Liver (tissue), 9 donors: ENCODE data around the gene DEPDC4. TPM values are rescaled to one million over a fixed set of nuclear protein-coding genes. Genes with fewer than 3 reads are reported as not detected.
A peak's percentile ranks its signal among the peaks of the same experiment; 100 is the strongest.

Experiments used
- DNase-seq: peaks from one replicate; pipeline ENCODE4 v3.0.0-alpha.2; 2017; ENCODE audit warnings: low spot score
- H3K27ac ChIP-seq, 2 donors: one replicate each; pipeline ENCODE4 v1.7.0; 2013; ENCODE audit warnings: inconsistent platforms in 2 of 2, low read length in 2 of 2, control low read depth in 1 of 2, low read depth in 1 of 2, mild to moderate bottlenecking in 1 of 2
- H3K27me3 ChIP-seq, 4 donors: one replicate each; pipeline versions ENCODE4 v1.6.1 to v1.7.0; 2013; ENCODE audit warnings: low read length in 3 of 4, inconsistent platforms in 1 of 4, mild to moderate bottlenecking in 1 of 4, moderate library complexity in 1 of 4; ENCODE audit not compliant: control insufficient read depth in 4 of 4, insufficient read depth in 4 of 4
- H3K36me3 ChIP-seq, 4 donors: one replicate each; pipeline versions ENCODE4 v1.6.1 to v1.7.0; 2013; ENCODE audit warnings: low read length in 3 of 4, mild to moderate bottlenecking in 3 of 4, low read depth in 1 of 4, moderate library complexity in 1 of 4; ENCODE audit not compliant: control insufficient read depth in 4 of 4, insufficient read depth in 3 of 4
- H3K4me1 ChIP-seq, 4 donors: one replicate each; pipeline versions ENCODE4 v1.6.1 to v1.7.0; 2013; ENCODE audit warnings: low read length in 3 of 4, mild to moderate bottlenecking in 3 of 4, moderate library complexity in 1 of 4; ENCODE audit not compliant: control insufficient read depth in 4 of 4, insufficient read depth in 4 of 4
- H3K4me3 ChIP-seq, 3 donors: one replicate each; pipeline versions ENCODE4 v1.6.1 to v1.7.0; 2013; ENCODE audit warnings: low read length in 3 of 3, control low read depth in 1 of 3, low read depth in 1 of 3, mild to moderate bottlenecking in 1 of 3
- H3K9ac ChIP-seq, 2 donors: one replicate each; pipeline ENCODE4 v1.7.0; 2013; ENCODE audit warnings: low read length in 2 of 2, mild to moderate bottlenecking in 2 of 2, moderate library complexity in 2 of 2, control low read depth in 1 of 2, low read depth in 1 of 2
- H3K9me3 ChIP-seq, 4 donors: one replicate each; pipeline versions ENCODE4 v1.6.1 to v1.7.0; 2013; ENCODE audit warnings: low read length in 3 of 4; ENCODE audit not compliant: control insufficient read depth in 4 of 4
- EGR1 ChIP-seq, 2 donors: IDR thresholded peaks; 2 replicates each; pipeline ENCODE4 v1.6.1; 2016 to 2018; ENCODE audit warnings: antibody characterized with exemption in 2 of 2, low read depth in 2 of 2
- FOXA1 ChIP-seq: IDR thresholded peaks from 2 replicates; pipeline ENCODE4 v1.6.1; 2016; ENCODE audit warnings: antibody characterized with exemption
- GABPA ChIP-seq, 2 donors: IDR thresholded peaks in 1 of 2; conservative IDR thresholded peaks in 1 of 2; 2 replicates each; pipeline ENCODE4 v1.6.1; 2016; ENCODE audit warnings: antibody characterized with exemption in 2 of 2, mild to moderate bottlenecking in 1 of 2, moderate library complexity in 1 of 2
- HNF4A ChIP-seq, 2 donors: conservative IDR thresholded peaks; 2 replicates each; pipeline ENCODE4 v1.6.1; 2016; ENCODE audit warnings: antibody characterized with exemption in 2 of 2, mild to moderate bottlenecking in 2 of 2
- HNF4G ChIP-seq: IDR thresholded peaks from 2 replicates; pipeline ENCODE4 v1.6.1; 2016; ENCODE audit warnings: antibody characterized with exemption
- JUND ChIP-seq, 2 donors: IDR thresholded peaks; 2 replicates each; pipeline ENCODE4 v1.6.1; 2016; ENCODE audit warnings: antibody characterized with exemption in 2 of 2
- MAX ChIP-seq: IDR thresholded peaks from 2 replicates; pipeline ENCODE4 v1.6.1; 2016; ENCODE audit warnings: antibody characterized with exemption
- NR2F2 ChIP-seq: IDR thresholded peaks from 2 replicates; pipeline ENCODE4 v1.6.1; 2016; ENCODE audit warnings: antibody characterized with exemption
- REST ChIP-seq: IDR thresholded peaks from 2 replicates; pipeline ENCODE4 v1.6.1; 2016; ENCODE audit warnings: antibody characterized with exemption, mild to moderate bottlenecking
- SP1 ChIP-seq: IDR thresholded peaks from 2 replicates; pipeline ENCODE4 v1.6.1; 2018; ENCODE audit warnings: antibody characterized with exemption, mild to moderate bottlenecking
- TAF1 ChIP-seq: conservative IDR thresholded peaks from 2 replicates; pipeline ENCODE4 v1.6.1; 2016; ENCODE audit warnings: antibody characterized with exemption, mild to moderate bottlenecking
- YY1 ChIP-seq: IDR thresholded peaks from 2 replicates; pipeline ENCODE4 v1.6.1; 2016; ENCODE audit warnings: antibody characterized with exemption, mild to moderate bottlenecking
- WGBS: extraction: QIAGEN DNeasy Blood & Tissue Kit; methylation state at CpG from one replicate; pipeline ENCODE4 v1.1.7; 2013; 5-methylcytosine and 5-hydroxymethylcytosine counted together
- polyA plus RNA-seq, 2 donors: library from polyadenylated mRNA; stranded (reverse) in 1 of 2; unstranded in 1 of 2; fragments of 200-250 nt in 1 of 2; fragments of >200 nt in 1 of 2; fragmentation: Nextera tagmentation in 1 of 2; extraction: Ambion mirVana in 1 of 2; gene quantifications; one replicate each; pipeline versions ENCODE4 v1.2.1 to v1.2.3, GENCODE V29; 2013 to 2015
- total RNA-seq, 2 donors: library from RNA; depleted of rRNA; stranded (reverse); fragments of >200 nt; gene quantifications; one replicate each; pipeline ENCODE4 v1.2.3, GENCODE V29; 2014
- TF ChIP-seq, protein P1 (sequence below): IDR thresholded peaks from 2 replicates; pipeline ENCODE4 v1.6.1; 2016; ENCODE audit warnings: antibody characterized with exemption
- TF ChIP-seq, protein P2 (sequence below): fragments of 150-350 bp; IDR thresholded peaks from 2 replicates; pipeline ENCODE4 v1.5.1; 2017; ENCODE audit warnings: improper control_type of control experiment, low read depth, low read length; ENCODE audit not compliant: missing input control
- donor health status: healthy.
- donor health status: healthy.
- donor health status: healthy.
- donor health status: healthy.
- donor health status: healthy.

Gene DEPDC4
- total and polyA plus RNA-seq, 4 donors: 0.39 to 6.9 (median 1.9) TPM

DNA sequence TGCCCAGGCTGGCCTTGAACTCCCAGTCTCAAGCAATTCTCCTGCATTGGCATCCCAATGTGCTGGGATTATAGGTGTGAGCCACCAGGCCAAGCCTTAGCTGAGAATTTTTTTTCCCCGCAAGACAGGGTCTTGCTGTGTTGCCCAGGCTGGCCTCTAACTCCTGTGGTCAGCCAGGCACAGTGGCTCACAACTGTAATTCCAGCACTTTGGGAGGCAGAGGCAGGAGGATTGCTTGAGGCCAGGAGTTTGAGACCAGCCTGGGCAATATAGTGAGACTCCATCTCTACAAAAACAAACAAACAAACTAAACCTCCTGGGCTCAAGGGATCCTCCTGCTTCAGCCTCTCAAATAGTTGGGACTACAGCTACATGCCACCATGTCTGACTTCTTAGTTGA is 27.3 kb downstream of the DEPDC4 start:
- H3K4me3 ChIP-seq: no peak overlapping the region
- TF ChIP-seq MAX (no peak), NR2F2 (no peak), EGR1 (IDR thresholded peaks at IDR 0.05; ENCODE audit: low read depth in 2 of 2) (no peak), TAF1 (no peak), FOXA1 (no peak), HNF4A (conservative IDR thresholded peaks at IDR 0.05) (no peak), GABPA (IDR thresholded peaks at IDR 0.05 in 1 of 2, conservative IDR thresholded peaks at IDR 0.05 in 1 of 2) (no peak), HNF4G (no peak), SP1 (no peak), REST (no peak), YY1 (no peak), JUND (IDR thresholded peaks at IDR 0.05) (no peak)
- TF ChIP-seq, protein P1, sequence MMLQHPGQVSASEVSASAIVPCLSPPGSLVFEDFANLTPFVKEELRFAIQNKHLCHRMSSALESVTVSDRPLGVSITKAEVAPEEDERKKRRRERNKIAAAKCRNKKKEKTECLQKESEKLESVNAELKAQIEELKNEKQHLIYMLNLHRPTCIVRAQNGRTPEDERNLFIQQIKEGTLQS: no peak
- TF ChIP-seq, protein P2, sequence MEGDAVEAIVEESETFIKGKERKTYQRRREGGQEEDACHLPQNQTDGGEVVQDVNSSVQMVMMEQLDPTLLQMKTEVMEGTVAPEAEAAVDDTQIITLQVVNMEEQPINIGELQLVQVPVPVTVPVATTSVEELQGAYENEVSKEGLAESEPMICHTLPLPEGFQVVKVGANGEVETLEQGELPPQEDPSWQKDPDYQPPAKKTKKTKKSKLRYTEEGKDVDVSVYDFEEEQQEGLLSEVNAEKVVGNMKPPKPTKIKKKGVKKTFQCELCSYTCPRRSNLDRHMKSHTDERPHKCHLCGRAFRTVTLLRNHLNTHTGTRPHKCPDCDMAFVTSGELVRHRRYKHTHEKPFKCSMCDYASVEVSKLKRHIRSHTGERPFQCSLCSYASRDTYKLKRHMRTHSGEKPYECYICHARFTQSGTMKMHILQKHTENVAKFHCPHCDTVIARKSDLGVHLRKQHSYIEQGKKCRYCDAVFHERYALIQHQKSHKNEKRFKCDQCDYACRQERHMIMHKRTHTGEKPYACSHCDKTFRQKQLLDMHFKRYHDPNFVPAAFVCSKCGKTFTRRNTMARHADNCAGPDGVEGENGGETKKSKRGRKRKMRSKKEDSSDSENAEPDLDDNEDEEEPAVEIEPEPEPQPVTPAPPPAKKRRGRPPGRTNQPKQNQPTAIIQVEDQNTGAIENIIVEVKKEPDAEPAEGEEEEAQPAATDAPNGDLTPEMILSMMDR: no peak
- DNase-seq: no peak
- H3K27ac ChIP-seq: no peak overlapping the region
- no peaks in the 10 kb centered on the region for H3K36me3 ChIP-seq
- no peaks in the 10 kb centered on the region for H3K27me3 ChIP-seq
- H3K9ac ChIP-seq: no peak overlapping the region
- no peaks in the 10 kb centered on the region for H3K9me3 ChIP-seq
- 96% methylated on average over 1 of the region's 1 CpG for WGBS
- H3K4me1 ChIP-seq: peaks cover 0 to 4% (median 0%) of the 10 kb centered on the region in 4 donors

DNA sequence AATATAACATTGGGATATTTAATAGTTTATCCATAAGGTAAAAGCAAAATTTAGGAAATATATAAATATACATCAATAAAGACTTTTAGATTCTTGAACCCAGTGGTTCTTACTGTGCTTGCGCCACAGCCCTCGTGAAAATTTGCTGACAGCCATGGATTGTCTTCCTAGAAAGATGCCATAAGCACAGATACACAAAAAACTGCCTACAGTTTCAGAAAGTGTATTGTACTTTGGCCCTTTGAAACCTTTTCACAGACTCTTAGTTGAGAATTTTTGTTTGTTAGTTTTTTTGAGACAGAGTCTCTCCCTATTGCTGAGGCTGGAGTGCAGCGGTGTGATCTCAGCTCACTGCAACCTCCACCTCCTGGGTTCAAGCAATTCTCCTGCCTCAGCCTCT is 28.1 kb downstream of the DEPDC4 start:
- Histone ChIP-seq H3K9ac (no peak overlapping the region), H3K27ac (no peak overlapping the region), H3K27me3 (no peaks in the 10 kb centered on the region), H3K9me3 (no peaks in the 10 kb centered on the region), H3K36me3 (no peaks in the 10 kb centered on the region), H3K4me1 (peaks cover 0 to 4% (median 0%) of the 10 kb centered on the region in 4 donors), H3K4me3 (no peak overlapping the region)
- DNase-seq: no peak
- WGBS: 54% methylated on average over 3 of the region's 3 CpGs
- TF ChIP-seq SP1 (no peak), HNF4A (conservative IDR thresholded peaks at IDR 0.05) (peak; percentile 35 to 51), REST (no peak)
